Spleen (tissue), 7 donors: Measurements from ENCODE around the gene ZNF740.

Experiments
- CTCF ChIP-seq, 11 experiments: fragments of 200-600 bp in 7 of 11; fragments of 450-650 bp in 4 of 11; sonication (generic) in 4 of 11; IDR thresholded peaks in 8 of 11; conservative IDR thresholded peaks in 3 of 11; 1 replicate in 7 of 11; 2 replicates in 4 of 11; pipeline versions ENCODE4 v1.4.0 to v1.8.0; 2016 to 2021; ENCODE audit warnings: antibody characterized with exemption in 11 of 11, inconsistent platforms in 4 of 11, mild to moderate bottlenecking in 1 of 11
- POLR2A ChIP-seq, 3 donors: fragments of 450-650 bp; IDR thresholded peaks; one replicate each; pipeline ENCODE4 v1.5.1; 2017; ENCODE audit warnings: antibody characterized with exemption in 3 of 3, mild to moderate bottlenecking in 1 of 3
- POLR2AphosphoS5 ChIP-seq, 3 donors: sonication (generic); formaldehyde crosslinking; IDR thresholded peaks; one replicate each; pipeline ENCODE4 v1.5.1; 2017; ENCODE audit warnings: antibody characterized with exemption in 3 of 3
- donor health status: DM: no; HTN: no; CAD: no; lungs with moderate emphysema.
- donor health status: DM: no; HTN: no; CAD: no.
- donor health status: DM: no; HTN: no; CAD: no.

- TF ChIP-seq CTCF (IDR thresholded peaks at IDR 0.05 in 8 of 11, conservative IDR thresholded peaks at IDR 0.05 in 3 of 11) = no peak
- no peak for TF ChIP-seq POLR2A (IDR thresholded peaks at IDR 0.05)
- TF ChIP-seq POLR2AphosphoS5 (IDR thresholded peaks at IDR 0.05) = no peak
Observed at GRCh38 chr12:53218551-53219291, 38.2 kb downstream of the ZNF740 start.
